Endodermal cell (in vitro differentiated cells): ENCODE results near the gene ABCA4. TPM values are rescaled to one million over a fixed set of nuclear protein-coding genes. Genes with fewer than 3 reads are reported as not detected.

Experiments
- DNase-seq: peaks from one replicate; pipeline ENCODE4 v3.0.0-alpha.2; 2017
- H3K27ac ChIP-seq: 2 replicates; pipeline ENCODE4 v1.5.1; 2013; ENCODE audit warnings: mild to moderate bottlenecking, low read depth, low read length, moderate library complexity
- H3K27me3 ChIP-seq: 2 replicates; pipeline ENCODE4 v1.6.1; 2013; ENCODE audit warnings: mild to moderate bottlenecking, low read length, moderate library complexity; ENCODE audit not compliant: insufficient read depth, control insufficient read depth, poor library complexity, severe bottlenecking
- H3K36me3 ChIP-seq: 2 replicates; pipeline ENCODE4 v1.7.0; 2013; ENCODE audit warnings: mild to moderate bottlenecking, low read length, moderate library complexity; ENCODE audit not compliant: control insufficient read depth, insufficient read depth
- H3K4me1 ChIP-seq: one replicate; pipeline ENCODE4 v1.7.0; 2013; ENCODE audit warnings: low read length; ENCODE audit not compliant: control insufficient read depth, insufficient read depth
- H3K4me3 ChIP-seq: 2 replicates; pipeline ENCODE4 v1.5.1; 2013; ENCODE audit warnings: mild to moderate bottlenecking, low read length, moderate library complexity
- H3K9ac ChIP-seq: 2 replicates; pipeline ENCODE4 v1.6.1; 2013; ENCODE audit warnings: mild to moderate bottlenecking, low read length, moderate library complexity; ENCODE audit not compliant: poor library complexity, severe bottlenecking; ENCODE audit errors: extremely low read depth
- H3K9me3 ChIP-seq: 2 replicates; pipeline ENCODE4 v1.6.1; 2013; ENCODE audit warnings: mild to moderate bottlenecking, low read length, moderate library complexity; ENCODE audit not compliant: control insufficient read depth
- H3K27ac Mint-ChIP-seq: 2 replicates; pipeline ENCODE4 v1.8.0; 2020; ENCODE audit warnings: mixed read lengths
- H3K27me3 Mint-ChIP-seq: 2 replicates; pipeline ENCODE4 v1.8.0; 2021; ENCODE audit warnings: mild to moderate bottlenecking, mixed read lengths; ENCODE audit not compliant: insufficient read depth
- H3K36me3 Mint-ChIP-seq: 2 replicates; pipeline ENCODE4 v1.8.0; 2020; ENCODE audit warnings: low read depth, mixed read lengths
- H3K4me1 Mint-ChIP-seq: 2 replicates; pipeline ENCODE4 v1.8.0; 2020; ENCODE audit warnings: mixed read lengths
- H3K4me3 Mint-ChIP-seq: 2 replicates; pipeline ENCODE4 v1.8.0; 2020; ENCODE audit warnings: mild to moderate bottlenecking, moderate library complexity, mixed read lengths
- H3K9me3 Mint-ChIP-seq: 2 replicates; pipeline ENCODE4 v1.8.0; 2020; ENCODE audit warnings: mild to moderate bottlenecking, mixed read lengths
- WGBS, 2 experiments: methylation state at CpG; one replicate each; pipeline versions ENCODE4 v1.1.5 to v1.1.7; 2013; ENCODE audit warnings: missing lambda C conversion rate in 2 of 2, mixed read lengths in 1 of 2; ENCODE audit not compliant: insufficient coverage in 1 of 2, insufficient read length in 1 of 2; 5-methylcytosine and 5-hydroxymethylcytosine counted together
- total RNA-seq, 2 donors: library from RNA; stranded (reverse); fragmentation: NEBNext Ultra II Directional in 1 of 2; extraction: Animal tissue kit (Norgen Biotek cat#: 25700) in 1 of 2; gene quantifications; 2 replicates in 1 of 2; 3 replicates in 1 of 2; pipeline ENCODE4 v1.2.1, GENCODE V29; 2021
- TF ChIP-seq, protein P1 (sequence below): fragments of 200-600 bp; sonication (generic); conservative IDR thresholded peaks from 2 replicates; pipeline ENCODE4 v1.5.0; 2021; ENCODE audit warnings: antibody characterized with exemption, mild to moderate bottlenecking

ABCA4 gene
- total RNA-seq, 2 donors from 2014 or later = 1.6 to 1.7 TPM

- Mint-ChIP-seq H3K27ac (no peak overlapping the region), H3K4me3 (no peak overlapping the region)
These were observed 155.7 kb downstream of the ABCA4 start for GRCh38 chr1:93965256-93965655.

DNA sequence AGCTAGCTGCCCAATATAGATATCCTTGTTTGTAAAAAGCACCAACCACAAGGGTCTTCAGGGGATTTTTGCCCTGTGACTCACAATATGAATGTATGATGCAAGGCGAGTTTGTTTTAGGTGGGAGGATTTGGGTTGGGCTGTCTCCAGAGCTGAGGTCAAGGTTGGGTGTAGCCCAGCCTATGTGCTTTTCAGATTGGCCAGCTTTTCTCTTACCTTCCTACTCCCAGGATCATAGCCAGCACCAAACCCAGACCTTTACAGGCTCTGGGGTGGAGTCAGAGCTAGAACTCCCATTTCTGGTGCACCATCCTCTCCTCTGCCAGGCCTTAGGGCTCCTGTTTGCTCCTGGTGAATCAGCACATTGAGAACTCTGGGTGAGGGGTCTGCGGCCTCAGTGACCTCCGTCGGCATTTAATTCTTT is 156.2 kb downstream of the ABCA4 start:
- DNase-seq = no peak
- TF ChIP-seq, protein P1, sequence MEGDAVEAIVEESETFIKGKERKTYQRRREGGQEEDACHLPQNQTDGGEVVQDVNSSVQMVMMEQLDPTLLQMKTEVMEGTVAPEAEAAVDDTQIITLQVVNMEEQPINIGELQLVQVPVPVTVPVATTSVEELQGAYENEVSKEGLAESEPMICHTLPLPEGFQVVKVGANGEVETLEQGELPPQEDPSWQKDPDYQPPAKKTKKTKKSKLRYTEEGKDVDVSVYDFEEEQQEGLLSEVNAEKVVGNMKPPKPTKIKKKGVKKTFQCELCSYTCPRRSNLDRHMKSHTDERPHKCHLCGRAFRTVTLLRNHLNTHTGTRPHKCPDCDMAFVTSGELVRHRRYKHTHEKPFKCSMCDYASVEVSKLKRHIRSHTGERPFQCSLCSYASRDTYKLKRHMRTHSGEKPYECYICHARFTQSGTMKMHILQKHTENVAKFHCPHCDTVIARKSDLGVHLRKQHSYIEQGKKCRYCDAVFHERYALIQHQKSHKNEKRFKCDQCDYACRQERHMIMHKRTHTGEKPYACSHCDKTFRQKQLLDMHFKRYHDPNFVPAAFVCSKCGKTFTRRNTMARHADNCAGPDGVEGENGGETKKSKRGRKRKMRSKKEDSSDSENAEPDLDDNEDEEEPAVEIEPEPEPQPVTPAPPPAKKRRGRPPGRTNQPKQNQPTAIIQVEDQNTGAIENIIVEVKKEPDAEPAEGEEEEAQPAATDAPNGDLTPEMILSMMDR = no peak
- no peaks in the 10 kb centered on the region for H3K9me3 Mint-ChIP-seq
- Histone ChIP-seq H3K27me3 (no peaks in the 10 kb centered on the region), H3K9ac (no peak overlapping the region), H3K9me3 (no peaks in the 10 kb centered on the region), H3K27ac (no peak overlapping the region), H3K4me3 (no peak overlapping the region), H3K36me3 (no peaks in the 10 kb centered on the region), H3K4me1 (no peaks in the 10 kb centered on the region)
- no peaks in the 10 kb centered on the region for H3K27me3 Mint-ChIP-seq
- H3K27ac Mint-ChIP-seq = no peak overlapping the region
- no peaks in the 10 kb centered on the region for H3K4me1 Mint-ChIP-seq
- H3K4me3 Mint-ChIP-seq = no peak overlapping the region
- 95% methylated on average over 4 of the region's 4 CpGs; no CpG with 5 or more reads in 1 of the 2 experiments for WGBS, 2 experiments
- no peaks in the 10 kb centered on the region for H3K36me3 Mint-ChIP-seq

More at GRCh38 chr1:93965256-93965655, 155.7 kb downstream of the ABCA4 start:
- Mint-ChIP-seq H3K4me1 (no peaks in the 10 kb centered on the region), H3K27me3 (peaks cover 2% of the 10 kb centered on the region), H3K9me3 (no peaks in the 10 kb centered on the region), H3K36me3 (no peaks in the 10 kb centered on the region)
- H3K9ac ChIP-seq = no peak overlapping the region
- H3K36me3 ChIP-seq = no peaks in the 10 kb centered on the region
- WGBS, 2 experiments = 81 to 91% methylated on average over 2 of the region's 2 CpGs
- H3K9me3 ChIP-seq = no peaks in the 10 kb centered on the region
- H3K4me1 ChIP-seq = no peaks in the 10 kb centered on the region
- no peaks in the 10 kb centered on the region for H3K27me3 ChIP-seq
- no peak for DNase-seq
- TF ChIP-seq, protein P1 = no peak
- H3K4me3 ChIP-seq = no peak overlapping the region
- H3K27ac ChIP-seq = no peak overlapping the region

GRCh38 chr1:93964096-93964776 is 156.7 kb downstream of the ABCA4 start:
- Histone ChIP-seq H3K9me3 (no peaks in the 10 kb centered on the region), H3K4me1 (no peaks in the 10 kb centered on the region), H3K4me3 (no peak overlapping the region), H3K36me3 (no peaks in the 10 kb centered on the region), H3K27me3 (no peaks in the 10 kb centered on the region), H3K9ac (no peak overlapping the region), H3K27ac (no peak overlapping the region)
- Mint-ChIP-seq H3K27ac (no peak overlapping the region), H3K9me3 (no peaks in the 10 kb centered on the region), H3K4me3 (no peak overlapping the region), H3K36me3 (no peaks in the 10 kb centered on the region), H3K4me1 (no peaks in the 10 kb centered on the region), H3K27me3 (no peaks in the 10 kb centered on the region)
- DNase-seq = no peak
- TF ChIP-seq, protein P1 = no peak
- WGBS, 2 experiments = 90 to 93% methylated on average over 3 to 4 of the region's 4 CpGs
